NCI-H128 (cell line): Measurements from ENCODE around the gene KIF27.
"Not testable (repeated sequence)": the region's sequence is repeated elsewhere in the genome, so short reads cannot be mapped to it uniquely, and the experiment has no call there.

Source experiments
- DNase-seq: peaks from one replicate; lab custom pipeline; 2025; ENCODE audit not compliant: unreplicated experiment; lab: John Stamatoyannopoulos, UW

KIF27 gene

GRCh38 chr9:83809213-83809612 is 112.0 kb downstream of the KIF27 start:
- DNase-seq: not testable (repeated sequence)

DNA sequence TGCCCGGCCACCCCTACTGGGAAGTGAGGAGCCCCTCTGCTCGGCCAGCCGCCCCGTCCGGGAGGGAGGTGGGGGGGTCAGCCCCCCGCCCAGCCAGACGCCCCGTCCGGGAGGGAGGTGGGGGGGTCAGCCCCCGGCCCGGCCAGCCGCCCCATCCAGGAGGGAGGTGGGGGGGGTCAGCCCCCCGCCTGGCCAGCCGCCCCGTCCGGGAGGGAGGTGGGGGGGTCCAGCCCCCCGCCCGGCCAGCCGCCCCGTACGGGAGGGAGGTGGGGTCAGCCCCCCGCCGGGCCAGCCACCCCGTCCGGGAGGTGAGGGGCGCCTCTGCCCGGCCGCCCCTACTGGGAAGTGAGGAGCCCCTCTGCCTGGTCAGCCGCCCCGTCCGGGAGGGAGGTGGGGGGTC is 116.8 kb downstream of the KIF27 start:
- DNase-seq: not testable (repeated sequence)

GRCh38 chr9:83803941-83804340 is 117.3 kb downstream of the KIF27 start:
- DNase-seq: not testable (repeated sequence)

DNA sequence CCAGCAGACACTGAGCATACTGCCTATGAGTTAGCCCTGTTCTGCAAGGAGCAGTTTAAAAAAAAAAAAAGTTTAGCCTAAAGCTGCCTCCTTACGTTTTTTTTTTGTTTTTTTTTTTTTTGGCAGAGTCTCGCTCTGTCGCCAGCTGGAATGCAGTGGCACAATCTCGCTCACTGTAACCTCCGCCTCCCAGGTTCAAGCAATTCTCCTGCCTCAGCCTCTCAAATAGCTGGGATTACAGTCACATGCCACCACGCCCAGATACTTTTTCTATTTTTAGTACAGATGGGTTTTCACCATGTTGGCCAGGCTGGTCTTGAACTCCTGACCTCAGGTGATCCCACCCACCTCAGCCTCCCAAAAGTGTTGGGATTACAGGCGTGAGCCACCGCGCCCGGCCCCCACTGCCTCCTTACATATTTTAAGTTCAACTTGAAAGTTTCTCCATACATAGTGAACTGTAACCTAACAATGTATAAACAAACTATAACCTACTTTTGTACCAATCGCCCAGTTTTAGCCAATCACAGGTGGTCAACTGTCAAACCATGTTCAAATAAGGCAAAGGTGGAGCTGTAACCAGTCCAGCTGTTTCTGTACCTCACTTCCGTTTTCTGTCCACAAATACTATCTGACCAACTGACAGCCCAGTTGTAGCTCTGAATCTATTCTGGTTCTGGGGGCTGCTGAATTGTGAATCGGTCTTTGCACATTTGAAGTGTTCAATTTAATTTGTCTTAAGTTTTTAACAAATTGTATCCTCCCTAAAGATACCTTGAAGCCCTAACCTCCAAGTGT is 120.8 kb downstream of the KIF27 start:
- DNase-seq: no peak

GRCh38 chr9:83794051-83794450 is 127.2 kb downstream of the KIF27 start:
- no peak for DNase-seq

DNA sequence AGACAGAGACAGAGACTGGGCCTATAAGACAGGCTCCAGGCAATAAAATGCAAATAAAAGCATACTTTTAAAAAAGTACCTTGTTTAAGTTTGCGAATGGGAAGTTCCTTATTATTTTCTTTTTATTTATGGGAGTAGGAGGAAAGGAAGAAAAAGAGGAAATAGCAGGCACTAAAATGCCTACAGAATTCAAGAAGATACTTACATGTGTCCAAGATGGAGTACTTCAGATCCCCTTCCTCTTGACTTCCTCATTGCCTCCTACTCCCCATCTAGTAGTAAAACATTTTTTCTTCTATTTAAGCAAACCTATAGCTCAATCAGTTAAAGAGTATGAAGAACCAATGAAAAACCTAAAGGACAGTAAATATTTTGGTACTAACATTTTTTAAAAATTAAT is 128.5 kb downstream of the KIF27 start:
- DNase-seq: no peak
